C4-2B (cell line): Measurements from ENCODE around the gene CLEC4A.

ENCODE experiments used
- ZFX ChIP-seq: fragments of 450-650 bp; IDR thresholded peaks from 2 replicates; pipeline ENCODE4 v1.6.1; 2017
- TF ChIP-seq, protein P1 (sequence below): fragments of 450-650 bp; conservative IDR thresholded peaks from 2 replicates; pipeline ENCODE4 v1.5.1; 2017; ENCODE audit warnings: mild to moderate bottlenecking

GRCh38 chr12:8154526-8154925 lies 31.1 kb downstream of the CLEC4A start:
- TF ChIP-seq, protein P1, sequence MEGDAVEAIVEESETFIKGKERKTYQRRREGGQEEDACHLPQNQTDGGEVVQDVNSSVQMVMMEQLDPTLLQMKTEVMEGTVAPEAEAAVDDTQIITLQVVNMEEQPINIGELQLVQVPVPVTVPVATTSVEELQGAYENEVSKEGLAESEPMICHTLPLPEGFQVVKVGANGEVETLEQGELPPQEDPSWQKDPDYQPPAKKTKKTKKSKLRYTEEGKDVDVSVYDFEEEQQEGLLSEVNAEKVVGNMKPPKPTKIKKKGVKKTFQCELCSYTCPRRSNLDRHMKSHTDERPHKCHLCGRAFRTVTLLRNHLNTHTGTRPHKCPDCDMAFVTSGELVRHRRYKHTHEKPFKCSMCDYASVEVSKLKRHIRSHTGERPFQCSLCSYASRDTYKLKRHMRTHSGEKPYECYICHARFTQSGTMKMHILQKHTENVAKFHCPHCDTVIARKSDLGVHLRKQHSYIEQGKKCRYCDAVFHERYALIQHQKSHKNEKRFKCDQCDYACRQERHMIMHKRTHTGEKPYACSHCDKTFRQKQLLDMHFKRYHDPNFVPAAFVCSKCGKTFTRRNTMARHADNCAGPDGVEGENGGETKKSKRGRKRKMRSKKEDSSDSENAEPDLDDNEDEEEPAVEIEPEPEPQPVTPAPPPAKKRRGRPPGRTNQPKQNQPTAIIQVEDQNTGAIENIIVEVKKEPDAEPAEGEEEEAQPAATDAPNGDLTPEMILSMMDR, result no peak
- no peak for TF ChIP-seq ZFX
